ENCODE results near the gene CCDC197.

DNA sequence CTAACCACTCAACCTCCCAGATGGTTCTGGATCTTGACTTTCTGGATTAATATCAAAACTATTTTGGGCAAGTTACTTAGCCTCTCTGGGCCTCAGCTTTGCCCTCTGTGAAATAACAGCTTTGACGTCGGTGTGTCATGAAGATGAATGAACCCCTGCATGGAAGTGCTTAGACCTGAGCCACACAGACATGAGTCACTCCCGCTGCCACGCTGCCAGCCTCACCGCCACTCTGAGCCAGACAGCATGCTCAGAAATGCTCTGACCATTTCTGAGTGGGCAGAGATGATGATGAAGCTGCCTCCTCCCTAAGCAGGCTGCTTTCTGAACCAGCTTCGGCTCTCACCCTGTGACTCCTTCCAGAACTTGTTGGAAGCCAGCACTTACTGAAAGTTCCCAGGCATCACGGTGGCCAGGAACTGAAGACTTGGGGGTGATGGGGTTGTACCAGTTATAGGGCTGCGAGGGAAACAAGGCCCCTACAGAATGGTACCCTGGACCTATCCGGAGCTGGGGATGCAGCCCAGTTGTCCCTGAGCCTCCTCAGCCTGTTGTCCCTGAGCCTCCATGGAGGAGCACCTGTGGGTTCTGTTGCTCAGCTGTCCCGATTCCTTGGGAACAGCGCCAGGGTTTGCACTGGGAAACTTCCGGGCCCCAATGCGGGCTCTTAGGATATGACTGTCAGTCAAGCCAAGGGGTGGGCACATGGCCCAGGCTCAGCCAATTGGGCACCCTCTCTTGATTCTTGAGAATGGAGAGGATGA is 2.0 kb upstream of the CCDC197 start:
- TF ChIP-seq EZH2 (IDR thresholded peaks at IDR 0.05; ENCODE audit: low read depth) = no peak
- TF ChIP-seq, protein P1, sequence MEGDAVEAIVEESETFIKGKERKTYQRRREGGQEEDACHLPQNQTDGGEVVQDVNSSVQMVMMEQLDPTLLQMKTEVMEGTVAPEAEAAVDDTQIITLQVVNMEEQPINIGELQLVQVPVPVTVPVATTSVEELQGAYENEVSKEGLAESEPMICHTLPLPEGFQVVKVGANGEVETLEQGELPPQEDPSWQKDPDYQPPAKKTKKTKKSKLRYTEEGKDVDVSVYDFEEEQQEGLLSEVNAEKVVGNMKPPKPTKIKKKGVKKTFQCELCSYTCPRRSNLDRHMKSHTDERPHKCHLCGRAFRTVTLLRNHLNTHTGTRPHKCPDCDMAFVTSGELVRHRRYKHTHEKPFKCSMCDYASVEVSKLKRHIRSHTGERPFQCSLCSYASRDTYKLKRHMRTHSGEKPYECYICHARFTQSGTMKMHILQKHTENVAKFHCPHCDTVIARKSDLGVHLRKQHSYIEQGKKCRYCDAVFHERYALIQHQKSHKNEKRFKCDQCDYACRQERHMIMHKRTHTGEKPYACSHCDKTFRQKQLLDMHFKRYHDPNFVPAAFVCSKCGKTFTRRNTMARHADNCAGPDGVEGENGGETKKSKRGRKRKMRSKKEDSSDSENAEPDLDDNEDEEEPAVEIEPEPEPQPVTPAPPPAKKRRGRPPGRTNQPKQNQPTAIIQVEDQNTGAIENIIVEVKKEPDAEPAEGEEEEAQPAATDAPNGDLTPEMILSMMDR (conservative IDR thresholded peaks at IDR 0.05) = no peak
